Measurements from ENCODE around the gene CPNE5. TPM values are rescaled to one million over a fixed set of nuclear protein-coding genes. Genes with fewer than 3 reads are reported as not detected.

Gene CPNE5
- total and polyA plus RNA-seq, 4 donors = 0.20 to 13.1 (median 7.9) TPM; not detected in 1

DNA sequence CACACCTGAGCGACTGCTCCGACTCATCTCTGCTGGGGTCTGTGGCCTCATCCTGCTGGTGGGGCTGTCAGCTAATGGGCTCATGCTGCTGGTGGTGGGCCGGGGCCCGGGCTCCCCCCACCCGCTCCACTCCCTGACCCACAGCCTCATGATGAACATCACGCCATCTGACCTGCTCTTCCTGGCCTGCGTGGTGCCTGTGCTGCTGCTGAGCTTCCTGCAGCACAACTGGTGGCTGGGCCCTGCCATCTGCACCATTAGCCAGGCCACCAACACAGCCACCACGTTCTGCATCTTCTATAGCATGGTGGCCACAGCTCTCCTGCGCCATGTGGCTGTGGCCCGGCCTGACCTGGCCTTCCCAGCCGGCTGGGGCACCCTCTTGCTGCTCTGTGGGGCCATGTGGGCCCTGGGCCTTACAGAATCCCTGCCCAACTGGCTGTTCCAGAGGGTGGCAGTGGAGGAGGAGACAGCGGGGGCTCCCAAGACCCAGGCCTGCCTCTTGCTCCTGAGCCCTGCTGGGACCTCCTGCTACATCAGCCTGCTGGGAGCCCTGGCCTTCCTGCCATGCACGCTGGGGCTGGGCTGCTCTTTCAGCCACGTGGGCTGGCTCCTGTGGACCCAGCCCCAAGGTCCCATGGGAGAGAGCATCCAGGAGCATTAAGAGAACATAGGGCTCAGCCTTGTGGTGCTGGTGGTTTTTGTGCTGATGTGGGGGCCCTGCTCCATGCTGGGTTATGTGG lies 102.0 kb downstream of the CPNE5 start:
- intact Hi-C loops (cut with DNase I) = no loop called here
- peak in 1 of 2 donors; percentile 67 for DNase-seq
- H3K27ac ChIP-seq (ENCODE audit: low read depth in 1 of 2, low read length in 2 of 2) = no peak overlapping the region
- H3K4me3 ChIP-seq (ENCODE audit: low read length in 2 of 2) = no peak overlapping the region
- no peaks in the 10 kb centered on the region for H3K9me3 ChIP-seq (ENCODE audit: control insufficient read depth, low read length)
- H3K27me3 ChIP-seq (ENCODE audit: control insufficient read depth in 1 of 2, insufficient read depth in 2 of 2, low read length in 1 of 2) = no peaks in the 10 kb centered on the region
- WGBS, 2 donors = 93 to 97% methylated on average over 14 of the region's 14 CpGs
- no peak for ATAC-seq (ENCODE audit: low FRiP score)
- H3K36me3 ChIP-seq (ENCODE audit: control insufficient read depth in 1 of 2, insufficient read depth in 2 of 2, low read length in 1 of 2) = no peaks in the 10 kb centered on the region
- no peaks in the 10 kb centered on the region for H3K4me1 ChIP-seq (ENCODE audit: control insufficient read depth in 1 of 2, insufficient read depth in 2 of 2, low read length in 2 of 2)

GRCh38 chr6:36735110-36736071 lies 103.9 kb downstream of the CPNE5 start:
- H3K27ac ChIP-seq (ENCODE audit: low read depth in 1 of 2, low read length in 2 of 2) = peak overlapping the region in 1 of 2 donors; percentile 34
- H3K4me3 ChIP-seq (ENCODE audit: low read length in 2 of 2) = peak overlapping the region in 1 of 2 donors; percentile 14
- ATAC-seq (ENCODE audit: low FRiP score) (peak; percentile 93), DNase-seq (peak; percentile 93 to 94)
- 3 to 6% methylated on average over 24 of the region's 24 CpGs for WGBS, 2 donors
- no peaks in the 10 kb centered on the region for H3K36me3 ChIP-seq (ENCODE audit: control insufficient read depth in 1 of 2, insufficient read depth in 2 of 2, low read length in 1 of 2)
- H3K9me3 ChIP-seq (ENCODE audit: control insufficient read depth, low read length) = no peaks in the 10 kb centered on the region
- H3K27me3 ChIP-seq (ENCODE audit: control insufficient read depth in 1 of 2, insufficient read depth in 2 of 2, low read length in 1 of 2) = no peaks in the 10 kb centered on the region
- intact Hi-C loops (cut with DNase I) = no loop called here
- no peaks in the 10 kb centered on the region for H3K4me1 ChIP-seq (ENCODE audit: control insufficient read depth in 1 of 2, insufficient read depth in 2 of 2, low read length in 2 of 2)

DNA sequence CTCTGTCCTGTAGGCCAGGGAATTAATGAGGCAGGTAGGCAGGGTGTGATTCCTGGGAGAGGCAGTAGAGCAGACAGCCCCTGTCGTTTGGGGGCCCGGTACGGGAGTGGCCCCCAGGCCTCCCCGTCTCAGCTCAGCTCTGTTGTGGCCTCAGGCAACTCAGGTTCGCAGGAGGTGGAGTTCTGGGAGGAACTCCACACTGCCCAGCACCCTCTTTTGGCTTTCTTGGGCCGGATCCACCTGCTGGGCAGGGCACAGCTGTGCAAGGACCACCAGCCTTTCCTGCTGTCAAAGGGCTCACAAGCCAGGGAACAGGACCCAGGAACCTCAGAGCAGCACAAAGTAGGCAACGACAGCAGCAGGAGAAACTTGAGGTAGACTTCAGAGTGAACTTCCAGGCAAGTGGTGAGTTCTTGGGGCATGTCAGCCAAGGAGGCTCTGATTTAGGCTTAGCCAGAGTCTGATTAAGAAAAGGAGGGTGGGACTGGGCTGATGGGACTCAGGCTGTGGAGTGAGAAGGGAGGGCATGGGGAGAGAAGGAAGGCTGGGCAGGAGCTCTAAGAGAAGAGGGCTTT lies 104.7 kb downstream of the CPNE5 start:
- WGBS, 2 donors = 87 to 94% methylated on average over 7 of the region's 7 CpGs
- ATAC-seq (ENCODE audit: low FRiP score) = peak; percentile 13
- Histone ChIP-seq H3K36me3 (ENCODE audit: control insufficient read depth in 1 of 2, insufficient read depth in 2 of 2, low read length in 1 of 2) (no peaks in the 10 kb centered on the region), H3K9me3 (ENCODE audit: control insufficient read depth, low read length) (no peaks in the 10 kb centered on the region), H3K27me3 (ENCODE audit: control insufficient read depth in 1 of 2, insufficient read depth in 2 of 2, low read length in 1 of 2) (no peaks in the 10 kb centered on the region), H3K4me1 (ENCODE audit: control insufficient read depth in 1 of 2, insufficient read depth in 2 of 2, low read length in 2 of 2) (no peaks in the 10 kb centered on the region), H3K4me3 (ENCODE audit: low read length in 2 of 2) (no peak overlapping the region), H3K27ac (ENCODE audit: low read depth in 1 of 2, low read length in 2 of 2) (no peak overlapping the region)
- DNase-seq = no peak
- intact Hi-C loops (cut with DNase I) = loop anchor here in 1 of 2 donors (5.0 kb wide), 2 partner anchors 52 to 117 kb away; no protein-coding TSS in a partner anchor

GRCh38 chr6:36733300-36733699 lies 105.9 kb downstream of the CPNE5 start:
- Histone ChIP-seq H3K27me3 (ENCODE audit: control insufficient read depth in 1 of 2, insufficient read depth in 2 of 2, low read length in 1 of 2) (no peaks in the 10 kb centered on the region), H3K4me1 (ENCODE audit: control insufficient read depth in 1 of 2, insufficient read depth in 2 of 2, low read length in 2 of 2) (no peaks in the 10 kb centered on the region), H3K36me3 (ENCODE audit: control insufficient read depth in 1 of 2, insufficient read depth in 2 of 2, low read length in 1 of 2) (no peaks in the 10 kb centered on the region), H3K27ac (ENCODE audit: low read depth in 1 of 2, low read length in 2 of 2) (no peak overlapping the region), H3K4me3 (ENCODE audit: low read length in 2 of 2) (no peak overlapping the region), H3K9me3 (ENCODE audit: control insufficient read depth, low read length) (no peaks in the 10 kb centered on the region)
- DNase-seq (peak; percentile 10 to 45), ATAC-seq (ENCODE audit: low FRiP score) (no peak)
- intact Hi-C loops (cut with DNase I) = loop anchor here in 1 of 2 donors (5.0 kb wide), 2 partner anchors 51 to 116 kb away; no protein-coding TSS in a partner anchor
- WGBS, 2 donors = 94 to 95% methylated on average over 5 of the region's 5 CpGs

DNA sequence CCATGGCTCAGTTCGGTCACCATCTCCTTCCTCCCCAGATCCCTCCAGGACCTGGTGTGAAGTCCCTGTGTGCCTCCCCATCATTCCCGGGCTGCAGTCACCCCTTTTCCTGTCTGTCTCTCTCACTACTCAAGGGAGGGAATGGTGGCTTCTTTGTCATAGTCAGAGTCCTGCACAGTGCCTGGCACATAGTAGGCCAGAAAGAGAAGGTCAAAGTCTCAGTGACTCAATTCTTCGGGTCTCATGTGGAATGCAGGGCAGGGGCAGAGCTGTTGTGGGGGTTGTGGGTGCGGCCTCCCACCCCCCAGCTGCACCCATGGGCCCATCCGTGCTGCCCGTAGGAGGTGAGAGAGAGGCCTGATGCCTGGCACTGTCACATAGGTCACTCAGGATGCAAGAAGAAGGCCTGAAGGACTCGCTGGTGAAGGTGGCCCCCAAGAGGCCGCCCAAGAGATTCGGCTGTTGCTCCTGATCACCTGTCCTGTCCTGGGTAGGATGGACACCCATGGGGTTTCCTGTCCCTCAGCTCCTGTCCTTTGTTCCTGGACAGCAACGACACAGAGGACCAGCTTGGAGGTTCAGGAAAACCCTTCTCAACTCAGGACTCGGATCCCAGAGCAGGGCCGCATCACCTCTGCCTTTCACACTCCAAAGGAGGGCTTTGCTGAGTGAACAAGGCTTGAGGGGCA lies 107.5 kb downstream of the CPNE5 start:
- peak in 1 of 2 donors; percentile 57 for DNase-seq
- Histone ChIP-seq H3K27me3 (ENCODE audit: control insufficient read depth in 1 of 2, insufficient read depth in 2 of 2, low read length in 1 of 2) (no peaks in the 10 kb centered on the region), H3K36me3 (ENCODE audit: control insufficient read depth in 1 of 2, insufficient read depth in 2 of 2, low read length in 1 of 2) (no peaks in the 10 kb centered on the region), H3K9me3 (ENCODE audit: control insufficient read depth, low read length) (no peaks in the 10 kb centered on the region), H3K4me1 (ENCODE audit: control insufficient read depth in 1 of 2, insufficient read depth in 2 of 2, low read length in 2 of 2) (no peaks in the 10 kb centered on the region), H3K4me3 (ENCODE audit: low read length in 2 of 2) (no peak overlapping the region), H3K27ac (ENCODE audit: low read depth in 1 of 2, low read length in 2 of 2) (no peak overlapping the region)
- WGBS, 2 donors = 93 to 98% methylated on average over 12 of the region's 12 CpGs
- intact Hi-C loops (cut with DNase I) = loop anchor here in 1 of 2 donors (5.0 kb wide), 2 partner anchors 49 to 114 kb away; no protein-coding TSS in a partner anchor
- ATAC-seq (ENCODE audit: low FRiP score) = no peak

DNA sequence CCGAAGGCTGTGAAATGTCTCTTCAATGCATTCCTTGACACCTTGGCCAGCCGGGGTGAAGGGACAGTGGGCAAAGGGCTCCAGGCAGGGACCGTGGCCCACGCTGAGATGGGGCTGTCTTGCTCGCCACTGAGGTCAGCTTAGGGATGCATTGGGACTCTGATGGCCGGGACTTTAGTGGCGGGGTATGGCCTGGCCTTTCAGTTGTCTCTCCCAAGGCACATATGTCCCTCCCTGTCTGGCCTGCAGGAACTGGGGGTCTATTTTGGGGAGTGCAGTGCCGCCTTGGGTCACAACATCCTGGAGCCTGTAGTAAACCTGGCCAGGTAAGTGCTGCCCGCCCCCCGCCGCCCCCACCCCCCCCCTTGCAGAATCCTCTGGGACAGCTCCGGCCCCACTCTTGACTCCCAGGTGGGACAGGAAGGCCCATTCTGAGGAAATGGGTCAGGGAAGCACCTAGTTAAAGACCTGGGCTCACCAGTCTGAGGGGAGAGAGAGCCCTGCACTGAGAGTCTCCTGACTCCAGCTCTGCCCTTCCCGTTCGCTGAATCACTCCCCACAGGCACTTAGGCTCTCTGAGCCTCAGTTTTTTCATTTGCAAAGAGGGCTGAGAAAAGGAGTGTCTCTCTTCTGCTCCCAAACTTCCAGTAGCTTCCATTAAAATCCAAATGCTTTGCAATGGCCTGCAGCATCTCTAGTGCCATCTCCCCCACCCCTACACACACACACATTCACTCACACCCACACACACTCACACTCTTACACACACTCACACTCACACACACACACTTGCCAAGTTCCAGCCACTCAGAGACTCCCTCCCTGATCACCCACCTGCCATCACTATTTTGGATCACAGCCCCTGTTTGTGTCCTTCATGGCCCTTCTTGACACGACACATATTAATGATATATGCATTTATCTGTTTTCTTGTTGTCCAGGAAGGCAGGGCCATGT lies 108.5 kb downstream of the CPNE5 start:
- Histone ChIP-seq H3K4me3 (ENCODE audit: low read length in 2 of 2) (no peak overlapping the region), H3K27me3 (ENCODE audit: control insufficient read depth in 1 of 2, insufficient read depth in 2 of 2, low read length in 1 of 2) (no peaks in the 10 kb centered on the region), H3K9me3 (ENCODE audit: control insufficient read depth, low read length) (no peaks in the 10 kb centered on the region), H3K27ac (ENCODE audit: low read depth in 1 of 2, low read length in 2 of 2) (no peak overlapping the region), H3K36me3 (ENCODE audit: control insufficient read depth in 1 of 2, insufficient read depth in 2 of 2, low read length in 1 of 2) (no peaks in the 10 kb centered on the region), H3K4me1 (ENCODE audit: control insufficient read depth in 1 of 2, insufficient read depth in 2 of 2, low read length in 2 of 2) (no peaks in the 10 kb centered on the region)
- DNase-seq (peak in 1 of 2 donors; percentile 23), ATAC-seq (ENCODE audit: low FRiP score) (no peak)
- WGBS, 2 donors = 92 to 93% methylated on average over 11 to 15 of the region's 15 CpGs
- intact Hi-C loops (cut with DNase I) = loop anchor here in 1 of 2 donors (5.0 kb wide), 2 partner anchors 48 to 113 kb away; no protein-coding TSS in a partner anchor

DNA sequence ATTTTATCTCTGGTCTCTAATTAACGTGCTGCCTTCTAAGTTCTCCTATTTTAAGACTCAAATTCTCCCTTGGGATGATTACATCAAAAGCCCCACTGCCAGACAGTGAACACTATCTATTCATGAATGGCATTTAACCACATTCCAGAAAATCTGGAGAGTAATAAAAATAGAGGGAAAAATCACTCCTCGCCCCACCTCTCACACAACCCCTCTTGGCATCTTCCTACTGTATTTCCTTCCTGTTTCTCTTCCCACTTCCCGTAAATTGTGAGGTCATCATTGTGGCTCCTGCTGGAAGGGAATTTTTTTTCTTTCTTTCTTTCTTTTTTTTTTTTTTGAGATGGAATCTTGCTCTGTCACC lies 110.1 kb downstream of the CPNE5 start:
- ATAC-seq (ENCODE audit: low FRiP score) (no peak), DNase-seq (no peak)
- WGBS, 2 donors = 40 to 43% methylated on average over 3 of the region's 3 CpGs
- Histone ChIP-seq H3K27ac (ENCODE audit: low read depth in 1 of 2, low read length in 2 of 2) (no peak overlapping the region), H3K4me3 (ENCODE audit: low read length in 2 of 2) (no peak overlapping the region), H3K4me1 (ENCODE audit: control insufficient read depth in 1 of 2, insufficient read depth in 2 of 2, low read length in 2 of 2) (no peaks in the 10 kb centered on the region), H3K9me3 (ENCODE audit: control insufficient read depth, low read length) (no peaks in the 10 kb centered on the region), H3K36me3 (ENCODE audit: control insufficient read depth in 1 of 2, insufficient read depth in 2 of 2, low read length in 1 of 2) (no peaks in the 10 kb centered on the region), H3K27me3 (ENCODE audit: control insufficient read depth in 1 of 2, insufficient read depth in 2 of 2, low read length in 1 of 2) (no peaks in the 10 kb centered on the region)
- intact Hi-C loops (cut with DNase I) = no loop called here

All from aorta (tissue), 5 donors.